Measurements from ENCODE around the gene PDGFC. TPM values are rescaled to one million over a fixed set of nuclear protein-coding genes. Genes with fewer than 3 reads are reported as not detected.
"Not testable (repeated sequence)": the region's sequence is repeated elsewhere in the genome, so short reads cannot be mapped to it uniquely, and the experiment has no call there.

Gene PDGFC
- total RNA-seq, 1 donor from 2014 or later: 45.2 TPM

DNA sequence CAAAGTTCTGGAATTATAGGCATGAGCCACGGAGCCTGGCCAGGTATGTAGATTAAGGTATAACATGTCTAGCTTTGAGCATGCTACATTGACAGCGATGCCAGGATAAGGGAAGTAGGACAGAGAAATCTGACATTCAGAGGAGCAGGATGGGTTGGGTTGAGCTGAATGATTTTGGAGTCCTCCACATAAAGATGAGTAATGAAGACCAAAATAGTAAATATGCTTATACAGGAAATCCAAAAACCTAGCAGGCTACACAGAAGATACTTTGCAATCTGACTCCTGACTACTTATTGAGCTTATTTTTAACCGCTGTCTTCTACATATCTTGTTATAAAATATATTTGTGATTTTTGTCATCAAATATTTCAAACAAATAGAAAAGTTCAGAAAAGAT is 69.7 kb downstream of the PDGFC start:
- no peak for DNase-seq (ENCODE audit: low spot score)

DNA sequence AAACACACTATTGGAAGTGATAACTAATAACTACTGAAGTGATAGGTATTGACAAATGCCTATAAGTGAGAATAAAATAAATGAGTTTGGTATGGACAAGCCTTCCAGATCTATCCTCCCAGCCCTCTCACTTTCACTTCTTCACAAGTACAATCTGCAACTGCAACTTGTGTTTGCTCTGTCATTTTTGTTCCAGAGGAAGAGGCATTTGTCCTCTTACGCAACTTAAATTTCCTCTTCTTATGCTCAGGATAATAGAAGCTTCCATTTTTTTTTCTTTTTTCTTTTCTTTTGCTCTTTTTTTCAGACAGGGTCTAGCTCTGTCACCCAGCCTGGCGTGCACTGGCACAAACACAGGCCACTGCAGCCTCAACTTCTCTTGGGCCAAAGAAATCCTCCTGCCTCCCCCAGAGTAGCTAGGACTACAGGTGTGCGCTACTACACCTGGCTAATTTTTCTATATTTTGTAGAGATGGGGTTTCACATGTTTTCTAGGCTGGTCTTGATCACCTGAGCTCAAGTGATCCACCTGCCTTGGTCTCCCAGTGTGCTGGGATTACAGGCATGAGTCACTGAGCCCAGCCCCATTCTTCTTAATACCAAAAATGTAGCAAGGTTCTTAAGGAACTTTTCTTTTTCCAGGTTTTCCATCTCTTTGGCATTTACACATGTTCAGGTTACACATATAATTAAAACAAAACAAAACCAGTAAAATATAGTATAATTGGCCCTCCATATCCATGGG is 73.1 kb downstream of the PDGFC start:
- no peak for DNase-seq (ENCODE audit: low spot score)

DNA sequence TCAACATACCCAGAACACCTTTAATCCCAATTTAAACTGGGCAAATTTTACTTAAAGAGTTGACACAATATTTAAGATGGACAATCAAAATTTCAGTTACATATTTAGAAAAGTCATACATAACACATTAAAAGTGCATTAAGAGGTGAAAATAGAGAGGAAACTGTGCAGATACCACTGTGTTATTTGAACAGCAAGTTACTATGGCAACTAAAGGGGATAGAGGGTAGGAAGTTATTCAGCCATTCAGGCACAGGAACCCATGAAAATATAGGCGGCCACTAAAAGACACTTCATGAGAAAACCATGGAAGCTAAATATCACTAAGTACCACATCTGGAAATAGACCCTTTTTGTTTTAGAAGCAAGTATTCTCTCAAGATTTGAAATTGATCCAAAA is 75.1 kb downstream of the PDGFC start:
- no peak for DNase-seq (ENCODE audit: low spot score)

DNA sequence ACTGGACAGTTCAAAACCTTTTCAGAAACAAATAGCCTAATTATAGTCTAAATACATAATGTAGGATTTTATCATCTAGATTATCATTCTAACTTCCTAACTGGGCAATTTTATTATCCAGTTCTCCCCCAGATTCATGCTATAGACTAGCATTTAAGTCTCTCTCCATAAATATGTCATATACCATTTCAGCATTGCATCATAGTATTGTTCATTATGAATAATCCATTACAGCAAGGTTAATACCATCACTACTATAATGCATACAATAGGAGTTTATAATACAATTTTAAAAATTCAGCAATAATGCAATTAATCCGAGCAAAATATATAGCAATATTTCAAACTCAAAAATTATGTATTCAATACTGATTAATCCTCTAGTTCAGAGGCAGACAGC is 77.4 kb downstream of the PDGFC start:
- no peak for DNase-seq (ENCODE audit: low spot score)

DNA sequence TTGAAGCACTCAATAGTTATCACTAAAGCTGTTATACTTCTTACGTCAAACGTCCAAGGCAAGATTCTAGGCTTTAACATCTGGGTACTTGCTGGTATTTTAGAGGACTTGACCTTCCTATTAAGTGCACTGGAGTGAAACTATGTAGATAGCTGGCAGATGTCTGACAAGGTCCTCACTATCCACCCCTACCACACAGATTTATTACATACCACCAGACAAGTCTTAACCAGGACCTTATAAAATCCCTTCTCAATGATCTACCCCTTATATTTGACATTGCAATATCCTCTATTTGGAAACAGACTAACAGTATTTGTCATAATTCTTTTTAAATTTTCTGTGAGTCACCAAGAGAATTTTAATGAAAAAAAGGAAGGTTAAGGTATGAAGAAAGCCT is 78.8 kb downstream of the PDGFC start:
- no peak for DNase-seq (ENCODE audit: low spot score)

DNA sequence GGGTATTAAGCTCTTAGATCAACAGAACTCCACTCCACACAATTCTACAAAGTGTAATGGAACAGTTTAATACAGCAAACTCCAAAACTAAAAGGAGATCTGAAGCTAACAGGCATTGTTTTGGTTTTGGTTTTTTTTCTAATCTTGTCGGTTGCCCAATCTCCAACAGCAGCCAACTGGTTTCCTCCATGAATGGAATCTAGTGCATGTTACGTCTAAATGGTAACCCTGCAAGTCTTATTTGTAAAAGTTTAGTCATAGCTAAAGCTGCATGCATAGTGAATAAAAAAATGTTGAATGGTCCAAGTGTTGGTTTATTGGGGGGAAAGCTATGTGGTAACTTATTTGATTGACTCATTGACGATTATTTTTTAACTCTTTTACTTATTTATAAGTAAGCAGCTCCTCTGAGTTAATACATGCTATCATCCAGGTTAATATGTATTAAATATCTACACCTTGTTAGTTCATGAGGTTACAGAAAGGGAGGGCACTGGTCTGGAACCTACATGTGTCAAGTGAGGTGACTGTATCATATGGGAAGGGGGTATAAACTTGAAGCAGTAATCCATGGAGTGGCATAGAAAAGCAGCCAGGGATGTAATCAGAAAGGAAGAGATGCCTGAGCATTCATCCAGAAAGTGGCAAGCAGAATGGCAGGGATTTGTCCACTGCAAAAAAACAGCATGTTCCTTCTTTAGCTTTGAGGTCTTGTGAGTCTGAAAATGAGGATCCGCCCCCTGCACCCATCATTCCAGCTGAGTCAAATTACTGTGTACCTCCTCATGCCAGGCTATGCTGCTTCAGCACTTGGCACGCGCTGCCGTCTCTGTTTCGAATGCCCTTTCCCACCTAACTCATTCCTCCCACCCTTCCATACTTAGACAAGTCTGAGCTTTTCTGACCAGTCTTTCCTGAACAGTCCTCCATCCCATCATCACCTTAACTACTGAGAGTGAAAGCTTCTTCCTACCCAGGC is 81.7 kb downstream of the PDGFC start:
- peak; percentile 26 for DNase-seq (ENCODE audit: low spot score)

DNA sequence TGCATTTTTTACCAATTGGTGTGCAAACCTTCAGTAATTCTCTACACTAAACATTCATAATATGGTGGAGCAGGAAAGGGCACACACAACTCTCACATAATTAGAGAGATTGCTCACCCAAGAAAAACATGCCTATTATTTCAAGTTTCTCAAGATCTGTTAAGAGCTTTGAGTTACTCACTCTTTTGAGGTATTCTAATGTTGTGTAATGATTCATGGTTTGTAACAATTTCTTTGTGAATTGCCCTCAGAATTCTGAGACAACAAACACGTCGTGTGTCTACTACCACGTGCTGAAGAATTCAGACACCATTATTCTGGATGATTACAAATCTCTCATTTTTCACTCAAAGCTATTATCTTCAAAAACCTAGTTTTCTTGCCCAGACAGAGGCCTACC is 82.8 kb downstream of the PDGFC start:
- no peak for DNase-seq (ENCODE audit: low spot score)

DNA sequence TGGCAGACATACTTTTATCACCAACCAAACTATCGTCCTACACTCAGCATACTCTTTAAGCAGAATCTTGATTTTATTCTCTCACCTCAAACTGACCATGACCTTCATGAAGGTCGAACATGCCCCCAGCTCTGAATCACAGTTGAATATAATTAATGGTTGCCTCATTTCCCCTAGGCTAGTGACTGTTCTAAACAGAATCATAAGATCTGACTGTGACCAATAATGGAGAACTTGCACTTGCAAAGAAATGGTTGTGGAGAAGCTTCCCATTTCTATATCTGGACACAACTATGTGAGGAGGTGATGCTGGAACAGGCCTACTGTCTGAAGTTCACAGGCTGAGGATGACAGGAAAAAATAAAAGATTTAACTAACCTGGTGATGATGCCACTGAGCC is 85.1 kb downstream of the PDGFC start:
- no peak for DNase-seq (ENCODE audit: low spot score)

DNA sequence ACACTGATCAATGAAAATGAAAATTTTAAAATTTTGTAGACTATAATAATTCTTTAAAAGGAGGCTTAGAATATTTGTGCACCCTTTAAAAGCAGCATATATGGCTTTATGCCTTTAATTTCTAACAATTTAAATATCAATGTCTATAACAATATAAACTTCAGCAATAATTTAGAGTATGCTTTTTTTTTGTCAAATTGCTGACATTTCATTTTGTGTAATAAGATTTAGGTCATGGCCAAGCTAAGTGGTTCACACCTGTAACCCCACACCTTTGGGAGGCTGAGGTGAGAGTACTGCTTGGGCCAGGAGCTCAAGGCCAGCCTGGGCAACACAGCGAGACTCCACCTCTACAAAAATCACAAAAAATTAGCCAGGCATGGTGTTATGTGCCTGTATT is 86.2 kb downstream of the PDGFC start:
- no peak for DNase-seq (ENCODE audit: low spot score)

DNA sequence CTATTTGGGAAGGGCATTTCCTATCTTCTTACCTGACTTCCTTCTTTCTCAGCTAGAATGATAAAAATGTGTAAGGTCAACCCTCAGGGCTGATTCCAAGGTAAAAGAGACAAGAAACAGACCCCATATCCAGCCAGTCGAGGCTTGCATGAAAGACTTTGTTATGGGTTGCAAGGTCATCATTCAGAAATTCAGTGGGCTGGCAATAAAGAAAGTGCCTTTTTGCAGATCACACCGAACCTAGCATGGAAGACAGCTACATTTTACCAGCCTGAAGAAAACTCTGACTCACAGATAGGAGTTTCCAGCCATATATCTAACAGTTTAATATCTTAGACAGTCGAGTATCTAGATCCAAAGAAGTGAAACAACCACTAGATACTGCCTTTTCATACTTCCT is 87.4 kb downstream of the PDGFC start:
- no peak for DNase-seq (ENCODE audit: low spot score)

DNA sequence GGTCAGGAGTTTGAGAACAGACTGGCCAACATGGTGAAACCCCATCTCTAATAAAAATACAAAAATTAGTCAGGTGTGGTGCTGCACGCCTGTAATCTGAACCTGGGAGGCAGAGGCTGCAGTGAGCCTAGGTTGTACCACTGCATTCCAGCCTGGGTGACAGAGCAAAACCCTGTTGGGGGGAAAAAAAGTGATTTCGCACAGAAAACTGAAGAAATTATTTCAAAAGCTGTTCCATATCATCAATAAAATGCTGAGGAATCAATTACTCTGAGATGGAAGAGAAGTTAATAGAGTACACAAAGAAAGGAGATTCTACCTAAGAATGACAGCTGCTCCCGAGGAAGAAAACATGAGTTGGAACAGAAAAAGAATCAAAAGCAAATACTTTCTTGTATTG is 95.9 kb downstream of the PDGFC start:
- DNase-seq (ENCODE audit: low spot score): no peak

DNA sequence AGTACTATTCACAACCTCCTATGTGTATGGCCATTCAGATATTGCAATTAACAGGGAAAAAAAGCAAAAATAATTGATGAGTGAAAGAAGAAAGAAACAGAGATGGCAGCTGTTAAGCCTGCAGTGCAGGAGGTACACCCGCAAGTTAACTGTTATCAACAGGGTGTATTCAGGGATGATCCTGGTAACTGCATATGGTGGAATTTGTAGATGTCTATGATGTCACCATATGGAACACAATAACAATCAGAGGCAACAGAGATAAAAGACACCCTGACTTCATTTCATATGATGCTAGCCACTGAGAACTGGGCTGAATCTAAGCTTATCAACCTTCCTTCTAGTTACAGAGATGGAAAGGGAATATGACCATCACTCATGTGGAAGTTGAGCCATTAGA is 96.5 kb downstream of the PDGFC start:
- no peak for DNase-seq (ENCODE audit: low spot score)

DNA sequence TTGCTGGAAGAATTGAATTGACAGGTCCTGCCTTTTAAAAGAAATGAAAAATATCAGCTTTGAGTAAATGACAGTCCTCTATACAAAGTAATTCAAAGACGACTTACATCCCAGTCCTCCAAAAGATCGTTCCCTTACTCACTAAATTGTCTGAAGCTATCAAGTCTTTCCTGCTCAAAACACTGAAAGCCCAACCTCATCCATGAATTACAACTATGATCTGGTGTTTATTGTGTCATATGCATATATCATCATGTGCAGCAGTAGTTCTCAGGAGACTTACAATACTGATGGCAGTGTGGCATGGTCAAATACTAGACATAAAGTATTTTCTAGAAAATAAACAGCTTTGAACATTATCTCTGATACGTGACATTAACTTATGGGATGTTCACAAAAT is 97.8 kb downstream of the PDGFC start:
- no peak for DNase-seq (ENCODE audit: low spot score)

DNA sequence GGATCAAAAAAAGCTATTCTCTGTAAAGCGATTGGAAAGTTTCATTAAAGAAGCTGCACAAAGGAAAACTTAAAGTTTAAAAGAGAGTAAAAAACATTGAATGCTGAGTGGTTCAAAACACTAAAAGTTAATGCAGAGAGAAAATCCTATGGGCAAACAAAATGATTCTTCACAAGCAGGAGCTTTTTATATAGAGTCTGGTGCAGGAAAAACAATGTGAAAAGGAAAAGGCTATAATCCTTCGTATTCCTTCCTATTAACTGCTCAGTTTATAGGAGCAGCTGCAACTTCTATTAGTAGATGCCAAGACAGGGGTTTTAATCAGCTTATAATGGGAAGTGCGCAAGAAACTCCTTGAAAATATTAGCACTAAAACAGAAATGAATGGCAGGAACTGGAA is 100.7 kb downstream of the PDGFC start:
- no peak for DNase-seq (ENCODE audit: low spot score)

DNA sequence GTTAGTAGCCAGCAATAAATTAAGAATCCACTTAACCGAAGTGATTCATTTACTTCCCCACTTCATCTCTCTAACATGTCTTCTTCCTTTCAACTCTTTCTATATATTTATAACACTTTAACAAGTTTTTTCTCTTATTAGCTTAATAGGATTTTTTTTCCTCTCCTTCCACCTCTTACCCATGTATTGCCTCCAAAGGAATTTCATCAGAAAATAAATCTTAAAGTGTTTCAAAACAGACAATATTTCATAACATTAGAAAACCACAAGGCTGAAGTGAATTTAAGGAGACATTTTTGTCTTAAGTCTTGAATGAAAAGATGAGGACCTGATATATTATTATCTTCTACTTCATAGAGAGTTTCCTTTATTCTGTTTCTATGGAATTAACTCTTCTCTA is 101.5 kb downstream of the PDGFC start:
- no peak for DNase-seq (ENCODE audit: low spot score)

DNA sequence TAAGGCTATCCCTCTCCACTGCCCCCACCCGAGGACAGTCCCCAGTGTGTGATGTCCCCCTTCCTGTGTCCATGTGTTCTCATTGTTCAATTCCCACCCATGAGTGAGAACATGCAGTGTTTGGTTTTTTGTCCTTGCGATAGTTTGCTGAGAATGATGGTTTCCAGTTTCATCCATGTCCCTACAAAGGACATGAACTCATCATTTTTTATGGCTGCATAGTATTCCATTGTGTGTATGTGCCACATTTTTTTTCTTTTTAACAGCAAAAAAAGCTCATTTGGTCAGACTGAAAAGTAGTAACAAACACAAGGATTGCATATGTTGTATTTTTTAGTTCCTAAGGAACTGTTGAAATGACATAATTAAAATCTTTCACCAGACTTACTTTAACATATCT is 105.5 kb downstream of the PDGFC start:
- DNase-seq (ENCODE audit: low spot score): not testable (repeated sequence)

DNA sequence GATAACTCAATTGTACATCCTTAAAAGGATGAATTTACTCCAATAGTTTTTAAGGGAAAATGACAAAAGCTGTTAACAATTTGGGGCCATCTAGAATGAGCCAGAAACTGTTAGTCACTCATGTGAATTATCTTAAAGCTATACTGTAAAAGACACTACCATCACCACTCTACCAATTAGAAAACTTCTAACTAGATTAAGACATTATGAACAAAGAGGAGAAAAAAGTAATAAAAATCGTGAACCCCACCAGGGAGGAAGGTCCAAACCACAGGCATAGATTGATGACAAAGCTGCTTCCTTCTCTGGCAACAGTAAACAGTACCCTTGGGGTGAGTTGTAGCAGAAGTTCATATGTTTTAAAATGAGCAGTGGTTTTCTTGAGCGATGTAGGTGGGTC is 106.1 kb downstream of the PDGFC start:
- no peak for DNase-seq (ENCODE audit: low spot score)

DNA sequence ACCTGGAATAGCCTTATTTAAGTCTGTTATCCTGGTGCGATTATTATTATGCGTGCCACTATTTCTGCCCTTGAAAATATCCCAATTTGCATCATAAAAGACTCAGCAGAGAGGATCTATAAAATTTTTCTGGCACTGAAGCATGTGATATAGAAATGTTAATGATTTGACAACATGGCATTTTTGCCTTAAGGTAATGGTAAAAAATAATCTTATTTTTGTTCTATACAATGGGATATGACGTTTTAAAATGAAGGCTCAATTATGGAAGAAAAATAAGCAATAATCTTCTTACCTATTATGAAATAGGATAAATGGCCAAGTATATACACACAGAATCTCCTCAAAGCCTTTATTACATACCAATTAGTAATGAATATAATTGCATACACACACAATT is 113.5 kb downstream of the PDGFC start:
- DNase-seq (ENCODE audit: low spot score): no peak

DNA sequence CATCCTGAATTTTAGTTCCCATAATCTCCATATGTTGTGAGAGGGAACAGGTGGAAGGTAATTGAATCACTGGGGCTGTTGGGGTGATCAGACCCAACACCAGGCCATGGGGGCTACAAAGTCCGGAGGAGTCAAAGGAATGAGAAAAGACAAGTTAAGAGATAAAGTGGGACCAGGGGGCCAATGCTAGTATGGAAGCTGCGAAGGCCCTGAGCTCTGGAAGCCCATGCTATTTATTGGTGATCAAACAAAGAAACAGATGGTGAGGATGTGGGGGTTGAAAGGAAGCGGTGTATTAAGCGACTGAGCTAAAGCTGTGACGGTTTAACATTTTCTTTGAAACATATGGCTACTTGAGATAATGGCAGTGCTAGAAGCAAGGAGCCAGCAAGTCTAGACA is 132.8 kb downstream of the PDGFC start:
- DNase-seq (ENCODE audit: low spot score): no peak

DNA sequence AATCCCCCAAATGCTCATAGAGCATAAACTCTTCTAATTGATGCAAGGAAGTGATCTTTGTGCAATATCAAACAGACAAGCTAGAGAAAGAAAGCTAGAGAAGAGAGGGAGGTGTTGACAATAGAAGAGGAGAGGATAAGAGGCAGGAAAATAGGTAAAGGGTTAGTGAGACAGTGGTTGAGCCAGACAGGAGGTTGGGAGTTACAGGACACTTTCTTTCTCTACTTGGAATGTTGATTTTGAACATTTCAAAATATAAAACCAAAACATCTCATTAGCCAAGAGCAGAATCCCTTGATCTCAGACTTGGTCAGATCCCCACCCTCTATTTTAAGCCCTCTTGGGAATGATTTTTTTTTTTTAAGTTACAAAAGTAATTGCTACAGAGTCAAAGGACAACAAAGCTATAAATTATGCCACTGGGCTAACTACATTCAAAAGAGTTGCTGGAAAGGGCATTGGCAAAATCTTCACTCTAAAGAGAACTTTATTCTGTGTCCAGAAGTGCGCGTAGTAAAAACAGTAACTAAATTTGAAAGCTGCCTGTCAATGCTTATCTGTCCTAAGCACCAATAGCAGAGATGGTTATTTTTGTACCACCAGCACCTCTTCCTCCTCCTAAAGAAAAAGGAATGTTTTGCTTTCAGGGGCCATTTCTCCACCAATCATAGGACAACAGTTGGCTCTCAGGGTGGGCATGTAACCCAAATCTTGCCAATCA is 133.8 kb downstream of the PDGFC start:
- DNase-seq (ENCODE audit: low spot score): no peak

DNA sequence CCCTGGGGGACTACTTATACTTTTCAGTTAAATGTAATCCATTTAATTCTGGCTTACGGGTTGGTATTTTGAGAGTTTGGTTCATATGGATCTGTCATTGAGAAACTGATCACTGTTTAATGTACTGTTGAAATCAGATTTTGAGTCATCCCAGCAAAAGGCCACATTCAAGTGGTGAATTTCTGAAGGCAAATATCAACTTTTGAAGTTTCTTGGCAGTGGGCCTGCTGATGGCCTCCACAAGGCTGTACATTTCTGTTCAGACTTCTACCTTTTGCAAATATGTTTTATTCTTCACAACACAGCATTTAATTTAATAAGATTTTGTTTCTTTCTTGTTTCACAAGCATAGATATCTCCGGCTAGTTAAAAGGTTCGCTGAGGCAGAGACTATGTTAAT is 138.7 kb downstream of the PDGFC start:
- DNase-seq (ENCODE audit: low spot score): no peak

DNA sequence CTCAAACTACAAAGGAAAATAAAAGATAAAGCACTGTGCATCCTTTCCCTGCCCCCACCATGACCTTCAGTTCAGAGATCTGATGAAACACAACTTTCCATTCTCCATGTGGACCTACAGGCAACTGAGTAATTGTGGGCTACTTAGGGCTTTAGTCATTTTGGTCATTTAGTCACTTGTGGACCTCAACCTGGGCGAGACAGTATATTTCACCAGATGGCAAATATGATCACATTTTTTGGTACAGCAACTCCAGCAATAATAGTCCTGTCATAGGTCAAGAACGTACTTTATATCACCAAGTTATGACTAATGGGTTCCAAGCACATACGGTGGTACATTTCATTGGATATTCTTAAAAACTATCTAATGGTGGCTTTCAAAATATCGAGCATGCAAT is 141.2 kb downstream of the PDGFC start:
- no peak for DNase-seq (ENCODE audit: low spot score)
